Subcutaneous adipose tissue (tissue), 4 donors: ENCODE measurements around the gene KRTCAP3. TPM values are rescaled to one million over a fixed set of nuclear protein-coding genes. Genes with fewer than 3 reads are reported as not detected.

Experiments
- small RNA-seq: library from RNA; depleted of rRNA; stranded (forward); fragments of <200 nt; gene quantifications from one replicate; pipeline ENCODE3, GENCODE V24; 2016
- total RNA-seq, 4 donors: library from RNA; depleted of rRNA; stranded (reverse); fragments of >200 nt; gene quantifications; one replicate each; pipeline ENCODE4 v1.1.0, GENCODE V29; 2016
- TF ChIP-seq, protein P1 (sequence below): fragments of 450-650 bp; IDR thresholded peaks from one replicate; pipeline ENCODE4 v1.5.1; 2016; ENCODE audit warnings: low read depth, mild to moderate bottlenecking, control low read depth, antibody characterized with exemption, moderate library complexity

KRTCAP3 gene
- total RNA-seq, 4 donors from 2014 or later, result 0.66 to 2.0 (median 1.1) TPM; not detected in 1

- TF ChIP-seq, protein P1, sequence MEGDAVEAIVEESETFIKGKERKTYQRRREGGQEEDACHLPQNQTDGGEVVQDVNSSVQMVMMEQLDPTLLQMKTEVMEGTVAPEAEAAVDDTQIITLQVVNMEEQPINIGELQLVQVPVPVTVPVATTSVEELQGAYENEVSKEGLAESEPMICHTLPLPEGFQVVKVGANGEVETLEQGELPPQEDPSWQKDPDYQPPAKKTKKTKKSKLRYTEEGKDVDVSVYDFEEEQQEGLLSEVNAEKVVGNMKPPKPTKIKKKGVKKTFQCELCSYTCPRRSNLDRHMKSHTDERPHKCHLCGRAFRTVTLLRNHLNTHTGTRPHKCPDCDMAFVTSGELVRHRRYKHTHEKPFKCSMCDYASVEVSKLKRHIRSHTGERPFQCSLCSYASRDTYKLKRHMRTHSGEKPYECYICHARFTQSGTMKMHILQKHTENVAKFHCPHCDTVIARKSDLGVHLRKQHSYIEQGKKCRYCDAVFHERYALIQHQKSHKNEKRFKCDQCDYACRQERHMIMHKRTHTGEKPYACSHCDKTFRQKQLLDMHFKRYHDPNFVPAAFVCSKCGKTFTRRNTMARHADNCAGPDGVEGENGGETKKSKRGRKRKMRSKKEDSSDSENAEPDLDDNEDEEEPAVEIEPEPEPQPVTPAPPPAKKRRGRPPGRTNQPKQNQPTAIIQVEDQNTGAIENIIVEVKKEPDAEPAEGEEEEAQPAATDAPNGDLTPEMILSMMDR, result no peak
These were observed 43.3 kb downstream of the KRTCAP3 start for GRCh38 chr2:27485496-27485895.

DNA sequence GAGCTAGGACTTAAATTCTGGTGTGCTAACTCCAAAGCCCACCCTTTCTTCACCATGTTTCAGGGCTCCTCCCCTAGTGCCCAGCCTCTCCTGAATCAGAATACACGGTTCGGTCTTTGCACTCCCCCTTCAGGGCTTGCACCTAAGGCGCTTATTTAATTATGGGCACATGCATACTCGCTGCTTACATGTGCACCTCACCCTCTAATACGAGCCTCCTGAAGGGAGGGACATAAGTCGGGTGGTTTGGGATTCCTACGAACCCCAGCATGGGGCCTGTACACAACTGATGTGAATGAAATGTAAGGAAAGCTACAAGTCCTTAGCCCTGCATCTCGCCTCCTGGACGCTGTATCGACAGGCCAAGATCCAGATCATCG is 46.9 kb downstream of the KRTCAP3 start:
- TF ChIP-seq, protein P1, result no peak

DNA sequence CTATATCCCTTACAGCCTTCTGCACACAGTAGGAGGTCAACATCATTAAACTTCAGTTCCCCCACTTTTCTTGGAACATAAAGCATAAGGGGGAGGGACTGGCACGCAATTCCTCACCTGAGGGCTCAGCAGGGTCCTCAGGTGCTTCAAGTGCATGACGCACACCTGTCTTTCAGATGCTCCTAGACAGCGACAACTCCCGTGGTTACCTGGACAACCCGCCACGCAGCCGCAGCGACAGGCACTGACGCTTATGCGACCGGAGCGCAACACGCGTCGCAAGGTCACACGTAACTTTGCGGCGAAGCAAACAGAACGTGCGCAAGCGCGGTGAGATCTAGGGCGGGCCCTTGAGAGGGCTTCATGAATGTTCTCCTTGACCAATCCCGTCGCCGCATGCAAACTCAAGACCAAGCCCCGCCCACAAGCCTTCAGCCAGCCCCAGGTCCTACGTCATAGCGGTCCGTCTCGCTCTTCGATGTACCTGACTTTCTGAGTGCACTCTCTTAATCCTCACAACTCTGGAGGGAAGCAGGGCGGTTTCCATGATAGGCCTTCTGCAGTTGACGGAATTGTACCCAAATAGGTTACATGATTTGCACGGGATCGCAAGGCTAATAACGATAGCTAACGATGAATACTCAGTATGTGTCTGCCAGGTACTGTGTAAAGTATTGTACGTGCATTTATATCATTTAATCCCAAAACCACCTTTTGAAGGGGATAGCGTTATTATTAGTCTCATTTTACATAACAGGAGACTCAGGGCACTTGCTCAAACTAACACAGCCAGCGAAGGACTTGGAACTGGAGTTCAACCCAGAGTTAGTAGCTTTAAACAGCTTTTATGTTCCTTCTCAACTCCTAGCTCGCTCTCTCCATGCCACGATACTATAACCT is 47.6 kb downstream of the KRTCAP3 start, which contains the start of gene IFT172:
IFT172 (minus strand) TSS at position 246 of the 900 bp plus-strand sequence; CDS start at position 156, 90 bp downstream.
- TF ChIP-seq, protein P1, result no peak

DNA sequence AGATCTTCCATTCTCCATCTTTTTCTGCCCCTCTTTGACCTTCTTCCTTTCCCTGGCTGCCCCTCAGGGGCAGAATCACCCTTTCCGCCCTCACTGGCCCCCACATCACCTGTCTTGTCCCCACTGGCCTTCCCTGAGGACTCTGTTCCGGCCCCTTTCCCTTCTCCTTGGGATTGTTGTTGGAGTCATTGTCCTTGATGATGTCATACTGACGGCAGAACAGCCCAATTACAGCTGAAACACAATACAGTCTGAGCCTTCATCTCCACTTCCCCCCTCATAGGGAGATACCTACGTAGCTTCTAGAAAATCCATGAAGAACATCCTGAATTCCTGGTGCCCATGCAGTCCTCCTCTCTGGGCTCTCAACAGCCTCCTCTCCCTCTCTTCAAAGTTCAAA is 50.4 kb downstream of the KRTCAP3 start:
- TF ChIP-seq, protein P1, result no peak

- TF ChIP-seq, protein P1, result no peak
These were observed 51.7 kb downstream of the KRTCAP3 start for GRCh38 chr2:27493948-27494283.

Small RNA genes within 50 kb of the gene (small RNA-seq; reads per million reads assigned to genes)
- gene RNU6-986P, result not detected

Other genes with a start within 250 kb of the KRTCAP3 start
- 100 to 1,000 TPM; 169 to 677 (median 199) TPM for gene ATRAID, start 230.3 kb upstream of the KRTCAP3 start, total RNA-seq
- 10 to 100 TPM; 17.2 to 97.8 (median 39.4) TPM for gene SLC5A6, start 230.1 kb upstream of the KRTCAP3 start, total RNA-seq
- gene CAD, start 225.0 kb upstream of the KRTCAP3 start, total RNA-seq, result 10 to 100 TPM; 10.2 to 17.3 (median 13.9) TPM
- gene SLC30A3, start 179.3 kb upstream of the KRTCAP3 start, total RNA-seq, result not detected
- gene DNAJC5G, start 166.9 kb upstream of the KRTCAP3 start, total RNA-seq, result under 1 TPM in 1 of 4 donors, not detected in 3; 0.88 TPM
- under 1 TPM in 1 of 4 donors, not detected in 3; 0.66 TPM for gene TRIM54, start 160.0 kb upstream of the KRTCAP3 start, total RNA-seq
- gene UCN, start 133.9 kb upstream of the KRTCAP3 start, total RNA-seq, result 1 to 10 TPM in 3 of 4 donors, not detected in 1; 1.7 to 3.4 (median 2.9) TPM
- gene MPV17, start 119.3 kb upstream of the KRTCAP3 start, total RNA-seq, result 10 to 100 TPM; 56.8 to 88.7 (median 77.1) TPM
- 10 to 100 TPM; 28.0 to 43.0 (median 34.0) TPM for gene GTF3C2, start 85.6 kb upstream of the KRTCAP3 start, total RNA-seq
- gene EIF2B4, start 72.0 kb upstream of the KRTCAP3 start, total RNA-seq, result 10 to 100 TPM; 36.4 to 44.2 (median 42.2) TPM
- 100 to 1,000 TPM in 2 of 4 donors, 10 to 100 TPM in 2; 71.6 to 115 (median 102) TPM for gene SNX17, start 71.8 kb upstream of the KRTCAP3 start, total RNA-seq
- 10 to 100 TPM in 1 of 4 donors, 1 to 10 TPM in 3; 4.9 to 12.8 (median 8.2) TPM for gene ZNF513, start 61.6 kb upstream of the KRTCAP3 start, total RNA-seq
- gene PPM1G, start 32.8 kb upstream of the KRTCAP3 start, total RNA-seq, result 10 to 100 TPM; 28.2 to 51.1 (median 41.4) TPM
- gene NRBP1, start 13.8 kb upstream of the KRTCAP3 start, total RNA-seq, result 10 to 100 TPM; 47.4 to 73.3 (median 64.2) TPM
- 10 to 100 TPM; 21.8 to 33.5 (median 25.5) TPM for gene IFT172, start 47.4 kb downstream of the KRTCAP3 start, total RNA-seq
- gene FNDC4, start 52.8 kb downstream of the KRTCAP3 start, total RNA-seq, result 10 to 100 TPM; 39.6 to 65.4 (median 50.9) TPM
- 1 to 10 TPM in 3 of 4 donors, not detected in 1; 1.4 to 2.1 (median 1.5) TPM for gene GCKR, start 54.5 kb downstream of the KRTCAP3 start, total RNA-seq
- gene ZNF512, start 140.7 kb downstream of the KRTCAP3 start, total RNA-seq, result 10 to 100 TPM; 17.1 to 24.6 (median 21.9) TPM
- 1 to 10 TPM; 2.5 to 6.6 (median 4.1) TPM for gene CCDC121, start 186.6 kb downstream of the KRTCAP3 start, total RNA-seq
- gene GPN1, start 186.7 kb downstream of the KRTCAP3 start, total RNA-seq, result 10 to 100 TPM; 19.6 to 32.3 (median 27.6) TPM
- 10 to 100 TPM; 18.7 to 30.3 (median 23.3) TPM for gene SUPT7L, start 221.2 kb downstream of the KRTCAP3 start, total RNA-seq
- gene SLC4A1AP, start 221.5 kb downstream of the KRTCAP3 start, total RNA-seq, result 10 to 100 TPM; 20.7 to 23.1 (median 22.3) TPM